Upper lobe of left lung (tissue), 4 donors: ENCODE data around the gene KRTAP5-3.

ENCODE experiments used
- EP300 ChIP-seq, 4 donors: sonication (generic); formaldehyde crosslinking; IDR thresholded peaks; one replicate each; pipeline ENCODE4 v1.5.1; 2017; ENCODE audit warnings: antibody characterized with exemption in 4 of 4, control low read depth in 2 of 4
- TF ChIP-seq, protein P1 (sequence below), 6 experiments: fragments of 450-650 bp in 4 of 6; fragments of 200-600 bp in 2 of 6; sonication (generic) in 2 of 6; IDR thresholded peaks; one replicate each; pipeline ENCODE4 v1.5.1; 2016 to 2019; ENCODE audit warnings: antibody characterized with exemption in 6 of 6

DNA sequence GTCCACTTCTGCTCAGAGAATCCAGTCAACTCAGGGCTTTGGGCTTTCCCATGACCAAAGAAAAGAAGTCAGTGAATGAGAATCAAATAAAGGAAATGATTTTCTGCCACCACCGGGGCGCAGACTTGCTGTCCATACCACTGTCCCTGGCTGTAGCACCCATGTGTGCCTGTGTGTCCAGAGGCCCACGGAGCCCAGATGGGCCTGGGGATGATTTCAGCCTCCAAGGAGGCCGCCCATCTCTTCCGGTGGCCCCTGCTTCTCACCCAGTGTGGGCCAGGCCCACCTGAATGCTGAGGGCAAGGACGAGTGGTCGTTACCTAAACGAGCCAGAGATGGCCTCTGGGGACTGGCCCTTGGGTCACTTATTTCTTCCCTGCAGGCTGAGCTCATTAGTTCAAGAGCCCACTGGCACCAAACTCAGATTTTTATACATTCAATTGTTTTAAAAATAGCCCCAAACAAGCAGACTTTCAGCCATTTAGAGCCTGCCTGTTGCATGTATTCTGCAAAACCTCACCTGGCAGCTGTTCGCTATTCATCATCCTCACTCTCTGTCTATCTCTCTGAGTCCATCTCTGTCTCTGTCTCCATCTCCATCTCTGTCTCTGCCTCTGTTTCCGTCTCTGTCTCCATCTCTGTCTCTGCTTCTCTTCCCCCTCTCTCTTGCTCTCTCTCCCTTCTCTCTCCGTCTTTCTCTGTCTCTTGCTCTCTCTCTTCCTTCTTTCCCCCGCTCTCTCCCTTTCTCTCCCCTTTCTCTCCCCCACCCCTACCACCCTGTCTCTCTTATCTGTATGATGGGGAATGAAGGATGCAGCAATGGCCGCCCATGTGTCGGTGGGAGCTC lies 45.5 kb upstream of the KRTAP5-3 start:
- TF ChIP-seq, protein P1, sequence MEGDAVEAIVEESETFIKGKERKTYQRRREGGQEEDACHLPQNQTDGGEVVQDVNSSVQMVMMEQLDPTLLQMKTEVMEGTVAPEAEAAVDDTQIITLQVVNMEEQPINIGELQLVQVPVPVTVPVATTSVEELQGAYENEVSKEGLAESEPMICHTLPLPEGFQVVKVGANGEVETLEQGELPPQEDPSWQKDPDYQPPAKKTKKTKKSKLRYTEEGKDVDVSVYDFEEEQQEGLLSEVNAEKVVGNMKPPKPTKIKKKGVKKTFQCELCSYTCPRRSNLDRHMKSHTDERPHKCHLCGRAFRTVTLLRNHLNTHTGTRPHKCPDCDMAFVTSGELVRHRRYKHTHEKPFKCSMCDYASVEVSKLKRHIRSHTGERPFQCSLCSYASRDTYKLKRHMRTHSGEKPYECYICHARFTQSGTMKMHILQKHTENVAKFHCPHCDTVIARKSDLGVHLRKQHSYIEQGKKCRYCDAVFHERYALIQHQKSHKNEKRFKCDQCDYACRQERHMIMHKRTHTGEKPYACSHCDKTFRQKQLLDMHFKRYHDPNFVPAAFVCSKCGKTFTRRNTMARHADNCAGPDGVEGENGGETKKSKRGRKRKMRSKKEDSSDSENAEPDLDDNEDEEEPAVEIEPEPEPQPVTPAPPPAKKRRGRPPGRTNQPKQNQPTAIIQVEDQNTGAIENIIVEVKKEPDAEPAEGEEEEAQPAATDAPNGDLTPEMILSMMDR (IDR thresholded peaks at IDR 0.05): no peak
- TF ChIP-seq EP300 (IDR thresholded peaks at IDR 0.05): no peak
